SU-DHL-6 (cell line): ENCODE measurements around the gene FBXW7.

Experiments
- H2AFZ ChIP-seq: fragments of 200-600 bp; sonication (generic); 2 replicates; pipeline ENCODE4 v1.6.1; 2014; ENCODE audit warnings: low read depth, mild to moderate bottlenecking, moderate library complexity, mixed read lengths, antibody characterized with exemption, low read length; ENCODE audit not compliant: severe bottlenecking
- H3F3A ChIP-seq: fragments of 200-600 bp; shearing (Covaris generic); 2 replicates; pipeline ENCODE4 v1.6.0; 2016; ENCODE audit warnings: antibody characterized with exemption, mild to moderate bottlenecking; ENCODE audit not compliant: insufficient read depth
- H3K27ac ChIP-seq: fragments of 200-600 bp; sonication (generic); 2 replicates; pipeline ENCODE4 v1.5.1; 2016; ENCODE audit warnings: low read depth, mild to moderate bottlenecking, low read length, moderate library complexity, mixed read lengths
- H3K27me3 ChIP-seq: fragments of 200-600 bp; sonication (generic), shearing (Covaris generic); 2 replicates; pipeline ENCODE4 v1.6.0; 2014; ENCODE audit warnings: mild to moderate bottlenecking, low read length
- H3K36me3 ChIP-seq: fragments of 200-600 bp; sonication (generic); 2 replicates; pipeline ENCODE4 v1.6.1; 2014; ENCODE audit warnings: mild to moderate bottlenecking, low read length, mixed read lengths
- H3K4me2 ChIP-seq: fragments of 300-600, 200-600 bp; shearing (Covaris generic), sonication (generic); 2 replicates; pipeline ENCODE4 v1.6.0; 2014; ENCODE audit warnings: low read length, low read depth, mild to moderate bottlenecking; ENCODE audit not compliant: poor library complexity, severe bottlenecking
- H3K4me3 ChIP-seq: fragments of 200-600 bp; sonication (generic); 2 replicates; pipeline ENCODE4 v1.5.1; 2014; ENCODE audit warnings: antibody characterized with exemption, low read length, mild to moderate bottlenecking, mixed read lengths; ENCODE audit not compliant: insufficient read depth, poor library complexity, severe bottlenecking
- H3K79me2 ChIP-seq: fragments of 200-600 bp; sonication (generic); 2 replicates; pipeline ENCODE4 v1.6.1; 2014; ENCODE audit warnings: mild to moderate bottlenecking, low read length, moderate library complexity; ENCODE audit not compliant: insufficient read depth
- H3K9ac ChIP-seq: fragments of 200-600 bp; sonication (generic); 2 replicates; pipeline ENCODE4 v1.7.0; 2014; ENCODE audit warnings: mild to moderate bottlenecking, low read length
- H3K9me2 ChIP-seq: fragments of 200-600 bp; sonication (generic); replicated peaks from 2 replicates; pipeline ENCODE4 v1.6.1; 2014; ENCODE audit warnings: low read length; ENCODE audit not compliant: insufficient read depth
- H3K9me3 ChIP-seq: fragments of 200-600 bp; sonication (generic); 2 replicates; pipeline ENCODE4 v1.6.1; 2014; ENCODE audit warnings: low read length, mixed read lengths; ENCODE audit not compliant: insufficient read depth
- H4K20me1 ChIP-seq: fragments of 200-600 bp; sonication (generic); 2 replicates; pipeline ENCODE4 v1.6.1; 2014; ENCODE audit warnings: low read depth, mild to moderate bottlenecking, antibody characterized with exemption, low read length, moderate library complexity, mixed read lengths
- CTCF ChIP-seq: fragments of 200-600 bp; sonication (generic); IDR thresholded peaks from one replicate; pipeline ENCODE4 v1.5.1; 2017; ENCODE audit warnings: antibody characterized with exemption, mild to moderate bottlenecking, low read length, moderate library complexity; ENCODE audit not compliant: insufficient read depth, poor library complexity, severe bottlenecking
- EZH2phosphoT487 ChIP-seq: fragments of 200-600 bp; sonication (generic), shearing (Covaris generic); conservative IDR thresholded peaks from 2 replicates; pipeline ENCODE4 v1.6.1; 2018; ENCODE audit warnings: mild to moderate bottlenecking, antibody characterized with exemption, low read length, moderate library complexity, mixed read lengths

The FBXW7 gene

GRCh38 chr4:152294765-152295164 is 241.1 kb downstream of the FBXW7 start:
- Histone ChIP-seq H2AFZ (no peak overlapping the region), H3K4me2 (no peak overlapping the region), H3K9ac (no peak overlapping the region), H3F3A (no peaks in the 10 kb centered on the region), H3K36me3 (no peaks in the 10 kb centered on the region), H3K27me3 (no peaks in the 10 kb centered on the region), H3K9me3 (no peaks in the 10 kb centered on the region), H3K79me2 (no peaks in the 10 kb centered on the region), H4K20me1 (no peaks in the 10 kb centered on the region), H3K27ac (no peak overlapping the region), H3K4me3 (no peak overlapping the region), H3K9me2 (no peaks in the 10 kb centered on the region)
- TF ChIP-seq EZH2phosphoT487 (no peak), CTCF (no peak)

GRCh38 chr4:152294331-152294730 is 241.6 kb downstream of the FBXW7 start:
- no peak overlapping the region for H3K4me3 ChIP-seq
- H3K79me2 ChIP-seq = no peaks in the 10 kb centered on the region
- no peaks in the 10 kb centered on the region for H3K36me3 ChIP-seq
- H3K4me2 ChIP-seq = no peak overlapping the region
- no peaks in the 10 kb centered on the region for H3K9me2 ChIP-seq
- TF ChIP-seq EZH2phosphoT487 = no peak
- no peak for TF ChIP-seq CTCF
- no peak overlapping the region for H3K9ac ChIP-seq
- no peaks in the 10 kb centered on the region for H3K9me3 ChIP-seq
- H3K27me3 ChIP-seq = no peaks in the 10 kb centered on the region
- H2AFZ ChIP-seq = no peak overlapping the region
- no peak overlapping the region for H3K27ac ChIP-seq
- H4K20me1 ChIP-seq = no peaks in the 10 kb centered on the region
- no peaks in the 10 kb centered on the region for H3F3A ChIP-seq

GRCh38 chr4:152293527-152293926 is 242.4 kb downstream of the FBXW7 start:
- H3K27ac ChIP-seq = no peak overlapping the region
- H3K9me2 ChIP-seq = no peaks in the 10 kb centered on the region
- TF ChIP-seq EZH2phosphoT487 = no peak
- TF ChIP-seq CTCF = no peak
- H3K4me3 ChIP-seq = no peak overlapping the region
- no peaks in the 10 kb centered on the region for H4K20me1 ChIP-seq
- H3K27me3 ChIP-seq = no peaks in the 10 kb centered on the region
- H3K9ac ChIP-seq = no peak overlapping the region
- H2AFZ ChIP-seq = no peak overlapping the region
- no peaks in the 10 kb centered on the region for H3F3A ChIP-seq
- H3K79me2 ChIP-seq = no peaks in the 10 kb centered on the region
- H3K9me3 ChIP-seq = no peaks in the 10 kb centered on the region
- no peaks in the 10 kb centered on the region for H3K36me3 ChIP-seq
- H3K4me2 ChIP-seq = no peak overlapping the region

- no peak overlapping the region for H3K9ac ChIP-seq
- H3K36me3 ChIP-seq = no peaks in the 10 kb centered on the region
- no peak for TF ChIP-seq CTCF
- no peaks in the 10 kb centered on the region for H3K27me3 ChIP-seq
- H2AFZ ChIP-seq = no peak overlapping the region
- H3K79me2 ChIP-seq = no peaks in the 10 kb centered on the region
- no peaks in the 10 kb centered on the region for H3F3A ChIP-seq
- no peaks in the 10 kb centered on the region for H4K20me1 ChIP-seq
- no peak overlapping the region for H3K4me3 ChIP-seq
- no peak overlapping the region for H3K4me2 ChIP-seq
- no peaks in the 10 kb centered on the region for H3K9me3 ChIP-seq
- no peak overlapping the region for H3K27ac ChIP-seq
- H3K9me2 ChIP-seq = no peaks in the 10 kb centered on the region
Observed at GRCh38 chr4:152290366-152290921, 245.4 kb downstream of the FBXW7 start.
